ENCODE measurements around the gene PKP4.

PKP4 gene

GRCh38 chr2:158656492-158657229 lies 199.9 kb downstream of the PKP4 start:
- H2AFZ ChIP-seq (ENCODE audit: low read length): no peak overlapping the region
- no peaks in the 10 kb centered on the region for H3K36me3 ChIP-seq (ENCODE audit: insufficient read depth, low read length)
- H4K20me1 ChIP-seq (ENCODE audit: insufficient read depth, low read length): no peaks in the 10 kb centered on the region
- no peak overlapping the region for H3K27ac ChIP-seq (ENCODE audit: low read depth, low read length, poor library complexity, severe bottlenecking)
- H3F3A ChIP-seq (ENCODE audit: insufficient read depth, low read length): no peaks in the 10 kb centered on the region
- H3K9ac ChIP-seq (ENCODE audit: low read length): no peak overlapping the region
- no peaks in the 10 kb centered on the region for H3K9me2 ChIP-seq (ENCODE audit: low read depth, low read length)
- H3K79me2 ChIP-seq (ENCODE audit: insufficient read depth, low read length): no peaks in the 10 kb centered on the region
- no peaks in the 10 kb centered on the region for H3K4me1 ChIP-seq (ENCODE audit: insufficient read depth, low read length, severe bottlenecking)
- TF ChIP-seq CTCF (IDR thresholded peaks at IDR 0.05; ENCODE audit: low read length): no peak
- no peak for TF ChIP-seq EZH2 (IDR thresholded peaks at IDR 0.05; ENCODE audit: borderline replicate concordance, low read length)
- H3K9me3 ChIP-seq (ENCODE audit: low read length): no peaks in the 10 kb centered on the region
- H3K27me3 ChIP-seq (ENCODE audit: insufficient read depth, low read length): no peaks in the 10 kb centered on the region
- no peak overlapping the region for H3K4me2 ChIP-seq (ENCODE audit: low read length)
- H3K4me3 ChIP-seq (ENCODE audit: low read depth, low read length, poor library complexity, severe bottlenecking): no peak overlapping the region

GRCh38 chr2:158658396-158658795 lies 201.6 kb downstream of the PKP4 start:
- Histone ChIP-seq H3K27ac (ENCODE audit: low read depth, low read length, poor library complexity, severe bottlenecking) (no peak overlapping the region), H4K20me1 (ENCODE audit: insufficient read depth, low read length) (no peaks in the 10 kb centered on the region), H3K4me2 (ENCODE audit: low read length) (no peak overlapping the region), H3K4me3 (ENCODE audit: low read depth, low read length, poor library complexity, severe bottlenecking) (no peak overlapping the region), H3K79me2 (ENCODE audit: insufficient read depth, low read length) (no peaks in the 10 kb centered on the region), H2AFZ (ENCODE audit: low read length) (no peak overlapping the region), H3K4me1 (ENCODE audit: insufficient read depth, low read length, severe bottlenecking) (no peaks in the 10 kb centered on the region), H3K9me3 (ENCODE audit: low read length) (no peaks in the 10 kb centered on the region), H3F3A (ENCODE audit: insufficient read depth, low read length) (no peaks in the 10 kb centered on the region), H3K9ac (ENCODE audit: low read length) (no peak overlapping the region), H3K27me3 (ENCODE audit: insufficient read depth, low read length) (no peaks in the 10 kb centered on the region), H3K9me2 (ENCODE audit: low read depth, low read length) (no peaks in the 10 kb centered on the region), H3K36me3 (ENCODE audit: insufficient read depth, low read length) (no peaks in the 10 kb centered on the region)
- TF ChIP-seq CTCF (IDR thresholded peaks at IDR 0.05; ENCODE audit: low read length): no peak
- no peak for TF ChIP-seq EZH2 (IDR thresholded peaks at IDR 0.05; ENCODE audit: borderline replicate concordance, low read length)

- H3K4me1 ChIP-seq (ENCODE audit: insufficient read depth, low read length, severe bottlenecking): no peaks in the 10 kb centered on the region
- H3K9me2 ChIP-seq (ENCODE audit: low read depth, low read length): no peaks in the 10 kb centered on the region
- H3K9ac ChIP-seq (ENCODE audit: low read length): no peak overlapping the region
- no peak overlapping the region for H3K4me3 ChIP-seq (ENCODE audit: low read depth, low read length, poor library complexity, severe bottlenecking)
- no peaks in the 10 kb centered on the region for H4K20me1 ChIP-seq (ENCODE audit: insufficient read depth, low read length)
- no peaks in the 10 kb centered on the region for H3K79me2 ChIP-seq (ENCODE audit: insufficient read depth, low read length)
- no peaks in the 10 kb centered on the region for H3F3A ChIP-seq (ENCODE audit: insufficient read depth, low read length)
- no peak overlapping the region for H2AFZ ChIP-seq (ENCODE audit: low read length)
- no peak overlapping the region for H3K27ac ChIP-seq (ENCODE audit: low read depth, low read length, poor library complexity, severe bottlenecking)
- H3K9me3 ChIP-seq (ENCODE audit: low read length): no peaks in the 10 kb centered on the region
- TF ChIP-seq EZH2 (IDR thresholded peaks at IDR 0.05; ENCODE audit: borderline replicate concordance, low read length) (no peak), CTCF (IDR thresholded peaks at IDR 0.05; ENCODE audit: low read length) (no peak)
- no peaks in the 10 kb centered on the region for H3K27me3 ChIP-seq (ENCODE audit: insufficient read depth, low read length)
- H3K4me2 ChIP-seq (ENCODE audit: low read length): no peak overlapping the region
- H3K36me3 ChIP-seq (ENCODE audit: insufficient read depth, low read length): no peaks in the 10 kb centered on the region
Measured at GRCh38 chr2:158659483-158659882, 202.7 kb downstream of the PKP4 start.
